ENCODE data around the gene LGR5. TPM values are rescaled to one million over a fixed set of nuclear protein-coding genes. Genes with fewer than 3 reads are reported as not detected.

LGR5 gene
- total and polyA plus RNA-seq, 9 of the 15 experiments (the other 6 are each of a cell fraction or from before 2014, with no cell fraction given) = not detected

GRCh38 chr12:71581206-71581605, 141.6 kb downstream of the LGR5 start:
- 24% methylated on average over 3 of the region's 3 CpGs for WGBS (ENCODE audit: insufficient coverage, low coverage, missing lambda C conversion rate)
- H3K27ac ChIP-seq (ENCODE audit: extremely low read depth, low read depth, low read length) = no peak overlapping the region
- no peak overlapping the region; the same call in 1 of the 2 replicates for H2AFZ ChIP-seq (ENCODE audit: low read depth, low read length)
- H3K9me1 ChIP-seq (ENCODE audit: control insufficient read depth, insufficient read depth, low read length) = no peaks in the 10 kb centered on the region
- H3K27me3 ChIP-seq (ENCODE audit: control insufficient read depth in 2 of 2, insufficient read depth in 2 of 2, low read length in 2 of 2) = peaks cover 0 to 7% of the 10 kb centered on the region in 2 experiments; a peak in 1 of 5 replicates
- ATAC-seq (no peak), DNase-seq (ENCODE audit: extremely low read depth in 1 of 4, low spot score in 3 of 4) (no peak), FAIRE-seq (no peak)
- H3K4me2 ChIP-seq (ENCODE audit: insufficient read depth, low read length) = no peak overlapping the region
- ChIA-PET CTCF (ENCODE audit: low intra/inter-chr PET ratio) (no interaction called here), POLR2A (no interaction called here)
- TF ChIP-seq BCL6 (CRISPR knock-in tag; IDR thresholded peaks at IDR 0.05) (no peak), HDAC1 (IDR thresholded peaks at IDR 0.05) (no peak), POLR2A (conservative IDR thresholded peaks at IDR 0.05) (no peak), IRF2 (CRISPR knock-in tag; IDR thresholded peaks at IDR 0.05) (no peak), NONO (IDR thresholded peaks at IDR 0.05; ENCODE audit: low read depth in 2 of 2, low read length in 1 of 2) (no peak), MCM2 (IDR thresholded peaks at IDR 0.05; ENCODE audit: low read depth) (no peak), CREB3L1 (IDR thresholded peaks at IDR 0.05; ENCODE audit: borderline replicate concordance, low read depth) (no peak), HMG20B (CRISPR knock-in tag; IDR thresholded peaks at IDR 0.05) (no peak), ZBTB33 (CRISPR knock-in tag; IDR thresholded peaks at IDR 0.05) (no peak), MTF1 (CRISPR knock-in tag; IDR thresholded peaks at IDR 0.05; ENCODE audit: borderline replicate concordance) (no peak), TAF9B (IDR thresholded peaks at IDR 0.05; ENCODE audit: partially characterized antibody) (no peak), CBFB (CRISPR knock-in tag; IDR thresholded peaks at IDR 0.05) (no peak), STAT5B (CRISPR knock-in tag; IDR thresholded peaks at IDR 0.05) (no peak), PCBP2 (IDR thresholded peaks at IDR 0.05; ENCODE audit: low read depth, low read length, poor library complexity, severe bottlenecking) (no peak), ZFP30 (CRISPR knock-in tag; IDR thresholded peaks at IDR 0.05; ENCODE audit: borderline replicate concordance) (no peak), ARNT (IDR thresholded peaks at IDR 0.05) (no peak), ZNF780A (CRISPR knock-in tag; IDR thresholded peaks at IDR 0.05) (no peak), TBP (optimal IDR thresholded peaks at IDR 0.05; ENCODE audit: low read depth, low read length) (no peak), ZFP91 (CRISPR knock-in tag; IDR thresholded peaks at IDR 0.05) (no peak)
- intact Hi-C loops (cut with micrococcal nuclease) (no loop called here), in situ Hi-C loops (cut with MboI) (no loop called here)
- no peaks in the 10 kb centered on the region for H3K36me3 ChIP-seq (ENCODE audit: control insufficient read depth, insufficient read depth, low read length)
- no peak overlapping the region for H3K4me3 ChIP-seq
- H4K20me1 ChIP-seq (replicated peaks; ENCODE audit: control insufficient read depth, insufficient read depth, low read length) = no peaks in the 10 kb centered on the region
- no TSS peak for BruUV-seq (replicated peaks)
- no peak overlapping the region for H3K9ac ChIP-seq (ENCODE audit: insufficient read depth in 1 of 2, low read depth in 2 of 2, low read length in 2 of 2)
- no peaks in the 10 kb centered on the region; a peak in 1 of 5 replicates for H3K4me1 ChIP-seq (replicated peaks in 1 of 2; ENCODE audit: control insufficient read depth in 2 of 2, insufficient read depth in 2 of 2, low read length in 2 of 2)
- H3K9me3 ChIP-seq (replicated peaks; ENCODE audit: control insufficient read depth, insufficient read depth, low read depth, low read length) = no peaks in the 10 kb centered on the region
- no peaks in the 10 kb centered on the region for H3K79me2 ChIP-seq (ENCODE audit: control insufficient read depth, insufficient read depth, low read length)

Data from K562 (cell line).